NAMALWA (cell line): ENCODE results near the gene GSTM3.
"Not testable (repeated sequence)": the region's sequence is repeated elsewhere in the genome, so short reads cannot be mapped to it uniquely, and the experiment has no call there.

Experiments
- DNase-seq: peaks from one replicate; pipeline ENCODE4 v3.0.0-alpha.2; 2015; ENCODE audit warnings: low spot score

Gene GSTM3

DNA sequence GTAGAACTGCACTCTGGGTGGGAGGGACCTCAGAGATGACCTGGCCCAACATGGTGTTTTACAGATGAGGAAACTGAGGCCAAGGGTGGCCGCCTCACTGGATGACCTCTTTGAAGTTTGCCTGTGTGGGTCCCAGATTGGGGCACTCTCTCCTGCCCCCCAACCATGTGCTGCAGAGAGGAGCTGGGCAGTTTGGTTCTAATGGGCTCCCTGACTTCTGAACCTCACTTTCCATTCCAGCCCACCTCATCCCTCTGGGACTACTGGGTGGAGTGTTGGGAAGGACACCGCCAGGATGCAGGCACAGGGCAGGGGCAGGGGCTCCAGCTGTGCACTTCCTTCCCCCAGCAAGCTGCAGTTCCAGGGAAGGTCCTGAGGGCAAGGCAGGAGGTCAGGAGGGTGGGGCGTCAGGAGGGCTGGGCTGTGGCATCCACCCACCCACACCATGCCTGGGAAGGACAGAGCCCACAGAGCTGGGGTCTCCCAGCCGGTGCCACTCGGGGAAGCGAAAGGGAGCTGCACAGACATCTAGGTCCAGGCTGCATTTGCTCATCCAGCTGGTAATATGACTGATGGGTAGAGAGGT, 33.2 kb upstream of the GSTM3 start:
- no peak for DNase-seq

DNA sequence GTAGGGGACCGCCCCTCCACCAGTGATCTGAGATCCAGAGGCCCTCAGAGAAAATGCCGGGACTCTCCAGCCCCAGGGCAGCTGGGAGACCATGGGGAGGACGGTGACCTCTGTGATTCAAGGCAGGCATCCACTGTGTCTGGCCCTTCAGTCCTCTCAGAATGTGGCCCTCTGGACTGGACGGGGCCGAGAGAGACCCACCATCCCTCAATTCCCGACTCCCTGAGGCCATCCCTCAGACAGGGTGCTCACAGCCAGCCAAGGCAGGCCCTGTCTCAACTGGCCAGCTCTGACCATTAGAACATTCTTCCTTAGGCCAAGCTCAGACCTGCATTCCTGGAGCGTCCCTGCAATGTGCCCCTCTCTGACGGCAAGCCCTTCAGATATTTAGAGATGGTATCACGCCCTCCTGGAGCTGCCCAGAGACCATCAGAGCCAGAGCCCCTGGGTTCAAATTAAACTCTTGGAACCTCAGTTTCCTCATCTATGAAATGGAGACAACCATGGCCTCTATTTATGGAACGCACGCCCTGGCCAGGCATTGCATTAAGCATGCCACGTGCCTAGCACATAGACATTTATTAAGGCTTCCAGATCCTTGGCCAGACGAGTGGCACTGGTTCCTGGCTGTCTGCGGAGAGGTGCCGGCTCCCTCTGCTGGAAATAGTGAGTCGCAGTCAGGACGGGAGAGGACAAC, 32.5 kb upstream of the GSTM3 start:
- DNase-seq, result peak; percentile 85

DNA sequence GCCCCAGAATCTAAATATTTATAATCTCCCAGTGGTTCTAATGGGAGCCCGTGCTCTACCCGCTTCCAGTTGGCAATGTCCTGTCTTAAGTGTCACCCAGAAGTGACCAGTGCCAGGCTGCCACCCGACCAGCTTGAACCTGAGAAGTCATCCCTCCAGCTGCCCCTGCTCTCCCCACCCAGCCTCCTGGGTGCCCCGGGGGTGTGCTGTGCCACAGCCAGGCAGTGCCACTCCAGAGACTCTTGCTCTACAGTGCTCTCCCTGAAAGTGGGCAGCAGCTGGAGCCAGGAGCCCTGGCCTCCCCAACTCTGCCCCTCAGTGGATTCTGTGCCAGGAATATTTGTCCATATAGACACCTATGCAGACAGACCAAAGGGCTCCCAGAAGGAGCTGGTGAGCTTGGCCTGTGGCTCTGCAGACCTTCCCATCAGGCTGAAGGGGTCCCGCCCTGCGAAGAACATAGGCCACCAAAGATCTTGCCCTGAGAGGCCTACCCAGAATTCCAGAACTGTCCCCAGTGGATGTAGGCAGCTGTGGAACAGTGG, 31.9 kb upstream of the GSTM3 start:
- no peak for DNase-seq

DNA sequence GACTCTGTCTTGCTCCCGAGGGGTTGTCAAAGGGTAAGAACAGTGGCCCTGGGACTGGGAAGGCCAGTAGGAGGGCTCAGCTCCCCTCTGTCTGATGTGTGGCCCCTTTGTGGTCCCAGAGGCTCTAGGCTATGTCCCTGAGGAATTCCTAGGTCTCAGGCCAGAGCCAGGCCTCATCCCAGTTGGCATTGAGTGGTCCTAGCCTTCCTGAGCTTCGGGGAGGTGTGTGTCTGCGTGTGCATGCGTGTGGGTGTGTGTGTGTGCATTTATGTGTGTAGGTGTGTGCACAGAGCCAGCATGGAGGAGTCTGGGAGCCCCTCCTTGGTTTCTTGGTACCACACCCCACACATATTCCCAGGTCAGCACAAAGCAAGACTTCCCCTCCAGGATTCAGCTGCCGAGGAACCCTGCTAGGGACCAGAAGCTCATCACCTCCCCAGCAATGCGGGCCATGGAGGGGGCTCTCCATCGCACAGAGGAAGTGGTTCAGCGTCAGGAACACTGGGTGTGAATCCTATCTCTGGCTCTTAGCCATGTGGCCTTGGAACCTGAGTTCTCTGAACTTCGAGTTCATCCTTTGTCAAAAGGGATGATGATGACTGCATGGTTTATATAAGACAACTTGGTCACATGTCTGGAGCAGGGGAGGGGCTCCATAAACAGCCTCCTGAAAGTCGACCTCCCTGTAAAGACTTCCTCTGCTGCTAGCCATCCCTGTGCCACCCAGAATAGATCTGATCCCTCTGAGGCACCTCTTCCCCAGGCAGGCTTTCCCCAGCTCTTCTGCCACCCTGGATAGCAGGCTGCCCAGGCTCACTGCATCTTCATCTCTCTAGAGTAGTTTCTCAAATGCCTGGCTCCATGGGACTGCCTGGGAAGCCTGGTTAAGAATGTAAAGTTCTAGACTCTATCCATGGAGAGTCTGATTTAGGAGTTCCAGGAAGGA, 31.1 kb upstream of the GSTM3 start:
- DNase-seq, result no peak

DNA sequence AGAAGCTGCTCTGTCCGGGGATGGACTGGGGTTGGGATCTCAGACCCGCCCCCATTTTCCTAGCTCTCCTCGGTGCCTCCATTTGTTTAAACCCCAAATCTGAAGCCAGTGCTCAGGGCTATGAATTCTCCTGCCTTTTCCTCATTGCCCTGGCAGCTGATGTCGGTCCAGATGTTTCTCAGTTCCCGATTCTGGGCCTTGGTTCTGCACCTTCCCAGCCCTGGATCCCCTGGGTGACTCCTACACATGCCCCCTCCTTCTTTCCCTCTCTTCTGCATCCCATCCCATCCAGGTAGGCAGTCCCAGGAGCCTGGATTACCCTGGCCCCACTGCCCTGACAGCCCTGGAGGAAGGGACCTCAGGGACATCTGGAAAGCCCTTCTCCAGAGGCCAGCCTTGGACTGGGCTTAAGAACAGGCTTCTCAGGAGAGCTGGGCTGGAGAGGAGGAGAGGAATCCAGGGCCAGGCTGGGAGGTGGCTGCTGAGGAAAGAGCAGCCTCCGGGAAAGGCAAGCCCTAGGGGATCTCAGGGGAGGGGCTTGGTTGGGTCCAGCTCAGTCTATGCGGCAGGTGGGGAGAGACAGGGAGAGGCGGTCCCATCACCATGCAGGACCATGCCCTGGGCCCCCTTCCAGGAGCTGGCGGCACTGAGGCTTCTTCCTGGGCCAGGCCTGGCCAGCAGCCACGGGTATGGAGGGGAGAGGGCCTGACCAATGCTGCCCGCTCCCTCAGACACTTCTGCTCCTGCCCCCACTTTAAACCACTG, 29.7 kb upstream of the GSTM3 start:
- no peak for DNase-seq

DNA sequence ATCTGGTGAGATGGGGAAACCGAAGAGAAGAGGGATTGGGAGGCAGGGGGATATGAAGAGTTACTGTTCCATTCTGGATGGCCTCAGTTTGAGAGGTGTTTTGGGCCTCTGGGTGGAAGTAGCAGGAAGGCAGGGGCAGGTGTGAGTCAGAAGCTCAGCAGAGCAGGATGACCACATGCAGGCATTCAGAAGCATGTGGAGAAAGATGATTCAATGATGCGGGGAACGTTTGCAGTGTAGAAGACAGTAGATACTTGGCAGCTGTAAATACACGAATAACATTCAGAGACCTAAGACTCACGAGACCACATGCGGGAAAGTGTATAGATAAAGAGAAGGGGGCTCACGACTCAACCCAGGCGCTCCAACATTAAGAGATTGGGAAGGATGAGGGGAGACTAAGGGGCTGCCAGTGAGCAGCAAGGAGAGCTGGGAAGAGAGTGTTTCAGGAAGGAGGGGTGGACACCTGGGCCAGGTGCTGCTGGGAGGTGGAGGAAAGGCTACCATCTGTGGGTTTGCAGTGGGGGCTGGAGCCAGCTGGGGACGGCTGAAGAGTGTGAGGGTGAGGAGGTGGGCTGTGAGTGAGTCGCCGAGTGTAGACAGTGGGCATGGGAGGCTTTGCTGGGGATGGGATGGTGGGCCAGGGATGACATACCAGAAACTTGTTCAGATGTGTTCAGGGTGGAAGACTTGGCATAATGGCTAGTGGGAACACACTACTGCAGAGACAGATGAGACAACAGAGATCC, 28.7 kb upstream of the GSTM3 start:
- DNase-seq, result no peak

DNA sequence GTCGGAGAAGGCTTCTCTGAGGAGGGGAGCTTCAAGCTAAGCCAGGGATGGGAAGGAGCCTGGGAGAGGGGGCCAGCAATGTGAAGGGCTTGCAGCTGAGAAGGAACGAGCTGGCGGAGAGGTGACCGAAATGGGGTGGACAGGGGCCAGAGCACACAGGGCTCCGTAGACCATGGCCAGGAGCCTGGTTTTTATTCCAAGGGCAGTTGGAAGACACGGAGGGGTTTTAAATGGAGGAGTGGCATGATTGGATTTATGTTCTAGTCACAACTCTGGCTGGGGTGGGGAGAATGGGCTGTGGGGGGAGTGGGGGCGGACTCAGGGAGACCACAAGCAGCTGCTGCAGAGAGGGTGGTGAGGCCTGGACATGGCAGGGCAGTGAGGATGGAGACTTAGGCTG, 28.0 kb upstream of the GSTM3 start:
- DNase-seq, result no peak

DNA sequence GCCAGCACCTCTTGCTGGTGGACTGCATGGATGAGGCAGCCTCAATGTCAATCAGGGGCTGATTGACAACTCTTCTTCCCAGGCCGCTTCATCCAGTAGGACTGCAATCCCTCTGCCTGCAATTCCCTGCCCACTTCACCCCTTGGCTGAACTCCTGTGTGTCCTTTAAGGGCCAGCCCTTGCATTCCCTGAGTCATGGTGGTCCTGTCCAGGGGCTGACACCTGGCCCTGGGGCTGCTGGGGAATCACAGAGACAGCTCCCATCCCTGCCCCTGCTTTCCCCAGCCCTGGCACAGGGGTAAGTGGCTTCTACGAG, 27.5 kb upstream of the GSTM3 start:
- no peak for DNase-seq

DNA sequence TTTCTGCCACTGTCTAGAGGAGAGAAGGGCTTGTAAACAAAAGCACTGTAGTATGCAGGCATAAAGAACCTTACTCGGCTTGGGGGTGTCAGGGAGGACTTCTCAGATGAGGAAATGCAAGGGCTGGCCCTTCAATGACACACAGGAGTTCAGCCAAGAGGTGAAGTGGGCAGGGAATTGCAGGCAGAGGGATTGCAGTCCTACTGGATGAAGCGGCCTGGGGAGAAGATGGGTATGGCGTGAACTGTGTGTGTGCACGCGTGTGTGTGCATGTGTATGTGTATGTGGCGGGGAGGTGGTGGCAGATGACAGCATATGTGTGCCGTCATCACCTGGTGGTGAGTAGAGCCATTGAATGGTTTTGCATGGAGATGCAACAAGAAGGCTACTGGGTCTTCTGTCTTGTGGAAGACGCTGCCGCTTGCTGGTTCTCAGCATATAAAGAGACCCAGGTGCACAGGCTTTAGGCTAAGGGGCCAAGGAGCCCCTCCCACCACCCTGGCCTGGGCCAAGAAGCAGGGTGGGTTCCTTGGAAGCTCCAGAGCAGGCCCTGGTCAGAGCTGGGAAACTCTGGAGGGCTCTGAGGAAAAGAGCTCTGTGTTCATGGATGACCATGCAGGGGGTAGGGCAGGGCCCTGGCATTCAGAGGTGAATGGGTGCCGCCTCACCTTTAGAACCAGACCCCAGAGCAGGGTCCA, 26.9 kb upstream of the GSTM3 start:
- DNase-seq, result no peak

DNA sequence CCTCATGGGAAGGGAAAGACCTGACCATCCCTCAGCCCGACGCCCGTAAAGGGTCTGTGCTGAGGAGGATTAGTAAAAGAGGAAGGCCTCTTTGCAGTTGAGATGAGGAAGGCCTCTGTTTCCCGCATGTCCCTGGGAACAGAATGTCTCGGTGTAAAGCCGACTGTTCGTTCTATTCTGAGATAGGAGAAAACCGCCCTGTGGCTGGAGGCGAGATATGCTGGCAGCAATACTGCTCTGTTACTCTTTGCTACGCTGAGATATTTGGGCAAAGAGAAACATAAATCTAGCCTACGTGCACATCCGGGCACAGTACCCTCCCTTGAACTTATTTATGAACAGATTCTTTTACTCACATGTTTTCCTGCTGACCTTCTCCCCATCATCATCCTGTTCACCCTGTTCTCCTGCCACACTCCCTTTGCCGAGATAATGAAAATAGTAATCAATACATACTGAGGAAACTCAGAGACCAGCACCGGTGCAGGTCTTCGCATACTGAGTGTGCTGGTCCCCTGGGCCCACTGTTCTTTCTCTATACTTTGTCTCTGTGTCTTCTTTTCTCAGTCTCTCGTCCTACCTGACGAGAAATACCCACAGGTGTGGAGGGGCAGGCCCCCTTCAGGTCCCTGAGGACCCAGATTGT, 26.3 kb upstream of the GSTM3 start:
- not testable (repeated sequence) for DNase-seq

DNA sequence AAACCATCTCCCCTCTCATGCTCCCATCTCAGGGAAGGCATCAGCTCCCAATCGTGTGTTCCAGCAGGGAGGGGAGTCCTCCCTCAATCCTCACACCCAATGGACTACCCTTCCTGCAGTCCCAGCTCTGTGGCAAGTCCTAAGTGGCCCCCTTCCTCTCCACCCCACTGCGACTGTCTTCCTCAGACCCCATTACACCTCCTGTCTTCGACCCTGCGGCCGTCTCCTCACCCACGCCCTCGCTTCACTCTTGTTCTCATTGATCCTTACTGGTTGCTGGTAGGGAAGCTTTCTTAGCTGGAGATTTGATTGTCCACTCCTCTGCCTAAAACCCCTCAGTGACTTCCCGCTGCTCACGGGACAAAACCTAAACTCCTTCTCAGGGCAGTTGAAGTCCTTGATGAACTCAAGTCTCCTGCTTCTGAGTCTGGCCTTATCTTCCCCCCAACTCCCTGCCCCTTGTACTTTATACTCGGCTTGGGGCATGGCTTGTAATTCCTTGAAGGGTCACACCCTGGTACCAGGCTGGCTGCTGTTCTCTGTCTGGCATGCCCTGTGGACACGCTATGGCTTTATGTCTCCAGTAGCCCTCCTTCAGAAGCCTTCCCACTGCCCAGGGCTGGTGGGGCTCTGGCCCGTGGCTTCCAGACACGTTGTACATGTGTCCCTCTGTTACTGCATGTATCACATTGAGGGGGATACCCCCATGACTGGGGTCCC, 25.2 kb upstream of the GSTM3 start:
- DNase-seq, result no peak

DNA sequence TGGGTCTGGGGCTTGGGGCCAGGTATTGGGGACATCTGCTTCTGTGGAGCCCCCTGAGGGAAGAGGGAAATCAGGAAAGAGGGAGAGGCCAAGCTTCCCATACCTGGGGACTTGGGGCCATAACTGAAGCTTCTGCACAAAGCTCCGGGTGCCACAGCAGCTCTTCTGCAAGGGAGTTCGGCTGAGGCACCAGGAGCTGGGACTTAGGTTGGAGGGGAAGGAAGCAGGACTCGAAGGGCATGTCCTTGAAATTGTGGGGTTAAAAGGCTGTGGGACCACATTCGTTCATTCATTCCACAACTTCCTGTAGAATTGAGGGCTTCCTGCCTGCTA, 24.6 kb upstream of the GSTM3 start:
- no peak for DNase-seq

DNA sequence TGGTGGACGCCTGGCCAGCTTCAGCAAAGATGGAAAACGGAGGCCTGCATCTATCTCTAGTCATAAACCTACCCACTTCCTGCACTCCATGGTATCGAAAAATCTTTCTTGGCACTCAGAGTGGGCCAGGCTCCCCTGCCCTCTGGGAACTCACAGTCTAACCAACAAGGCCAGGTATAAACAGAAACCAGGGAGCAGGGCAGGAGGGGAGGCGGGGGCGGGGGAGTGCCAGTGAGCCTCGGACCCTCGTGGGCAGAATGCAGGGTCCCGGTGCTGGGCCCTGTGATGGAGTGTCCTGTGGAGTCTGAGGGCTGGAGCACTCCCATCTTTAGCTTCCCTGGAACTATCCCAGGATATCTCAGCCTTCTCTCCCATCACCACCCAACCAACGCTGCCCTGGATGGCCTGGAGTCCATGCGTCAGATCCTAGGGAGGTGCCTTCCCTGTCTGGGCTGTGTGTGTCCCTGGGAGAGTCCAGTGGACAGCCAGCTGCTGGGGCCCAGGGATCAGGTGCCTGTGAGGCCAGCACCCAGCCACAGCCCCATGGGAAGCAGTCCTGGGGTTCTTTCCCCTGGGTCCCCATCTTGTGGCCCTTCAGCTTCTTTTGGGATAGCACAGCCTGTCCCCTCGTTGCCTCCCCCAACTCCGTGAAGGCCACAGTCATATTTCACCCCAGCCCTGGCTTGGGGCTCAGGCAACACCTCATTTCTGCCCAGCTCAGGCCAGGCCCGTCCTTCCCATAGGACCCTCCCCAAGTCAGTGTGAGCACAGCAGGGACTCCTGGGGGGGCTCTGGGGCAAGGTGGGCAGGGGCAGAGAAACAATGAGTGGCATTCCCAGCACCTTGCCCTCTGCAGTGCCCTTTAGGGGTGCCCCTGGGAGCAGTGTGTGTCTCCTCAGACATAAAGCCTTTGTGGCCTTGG, 24.0 kb upstream of the GSTM3 start:
- no peak for DNase-seq

DNA sequence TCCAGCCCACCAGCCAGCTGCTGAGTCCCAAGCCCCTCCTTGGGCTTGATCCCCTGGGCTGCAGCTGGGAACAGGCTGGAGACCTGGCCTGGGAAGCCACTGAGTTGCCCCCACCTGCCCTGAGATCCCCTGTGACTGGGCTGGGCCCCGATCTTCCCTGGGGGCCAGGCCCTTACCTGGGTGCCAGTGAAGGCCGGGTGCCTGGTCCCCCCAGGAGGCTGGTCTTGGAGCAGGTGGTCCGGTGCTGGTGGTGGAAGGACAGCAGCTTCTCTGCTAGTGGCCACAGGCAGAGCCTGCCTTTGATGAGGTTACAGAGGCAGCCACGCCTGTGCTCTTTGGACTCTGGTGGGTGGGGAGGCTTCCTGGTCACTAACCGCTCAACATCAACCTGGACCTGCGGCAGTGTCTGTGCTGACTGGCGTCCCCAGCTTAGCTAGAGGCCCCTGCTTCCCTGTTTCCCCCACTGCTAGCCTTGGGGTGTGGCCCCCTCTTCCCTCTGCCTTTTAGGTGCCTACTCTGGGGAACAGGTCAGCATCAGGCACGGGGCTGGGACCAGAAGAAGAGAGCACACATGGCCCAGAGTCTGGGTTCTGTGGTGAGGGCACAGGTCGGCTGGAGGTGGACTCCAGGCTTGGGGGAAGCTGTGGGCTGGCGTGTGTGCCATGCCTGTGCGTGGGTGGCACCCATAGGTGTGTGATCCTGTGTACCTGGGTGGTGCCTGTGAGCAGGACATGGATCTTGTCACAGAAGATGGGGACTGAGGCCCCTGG, 23.0 kb upstream of the GSTM3 start, which contains the start of gene EPS8L3:
TSS of gene EPS8L3 (minus strand) at position 278 of the 770 bp plus-strand sequence. CDS start 2,174 bp downstream, outside the sequence.
- no peak for DNase-seq

DNA sequence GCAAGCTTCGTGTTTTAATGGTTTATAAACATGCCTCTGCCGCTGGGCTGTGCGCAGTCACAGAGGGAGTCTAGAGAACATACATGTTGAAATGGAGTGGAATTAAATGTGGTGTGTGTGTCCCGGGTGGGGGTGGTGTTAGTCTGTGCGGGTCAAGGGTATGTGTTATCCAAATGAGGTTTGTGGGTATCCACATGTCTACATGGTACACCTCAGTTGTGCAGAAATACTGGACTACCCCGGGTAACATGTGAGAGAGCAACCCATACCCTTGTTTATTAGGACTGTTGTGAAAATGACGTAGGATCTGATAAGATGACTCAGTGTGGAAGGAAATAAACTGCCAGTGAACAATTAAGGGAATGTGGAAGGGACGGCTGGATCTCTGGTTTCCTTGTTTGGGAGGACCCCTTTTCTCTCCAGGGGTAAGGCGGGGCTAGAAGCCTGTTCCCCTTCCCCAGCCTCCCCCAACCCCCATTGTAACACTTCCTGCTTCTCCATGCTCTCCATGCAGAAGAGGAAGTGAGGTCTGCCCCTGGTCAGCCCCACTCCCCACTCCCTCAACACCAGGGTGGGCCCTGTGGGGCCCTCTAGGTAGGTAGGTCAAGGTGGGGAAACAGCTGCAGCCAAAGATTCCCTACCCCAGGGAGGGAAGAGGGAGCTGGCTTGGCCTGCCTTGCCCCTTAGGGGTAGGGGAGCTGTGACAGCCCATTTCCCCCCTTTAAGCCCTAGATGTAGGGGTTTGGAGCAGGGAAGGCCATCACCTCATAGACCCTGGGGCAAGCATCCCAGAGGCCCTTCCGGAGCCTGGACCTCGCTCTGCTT, 22.2 kb upstream of the GSTM3 start:
- no peak for DNase-seq

DNA sequence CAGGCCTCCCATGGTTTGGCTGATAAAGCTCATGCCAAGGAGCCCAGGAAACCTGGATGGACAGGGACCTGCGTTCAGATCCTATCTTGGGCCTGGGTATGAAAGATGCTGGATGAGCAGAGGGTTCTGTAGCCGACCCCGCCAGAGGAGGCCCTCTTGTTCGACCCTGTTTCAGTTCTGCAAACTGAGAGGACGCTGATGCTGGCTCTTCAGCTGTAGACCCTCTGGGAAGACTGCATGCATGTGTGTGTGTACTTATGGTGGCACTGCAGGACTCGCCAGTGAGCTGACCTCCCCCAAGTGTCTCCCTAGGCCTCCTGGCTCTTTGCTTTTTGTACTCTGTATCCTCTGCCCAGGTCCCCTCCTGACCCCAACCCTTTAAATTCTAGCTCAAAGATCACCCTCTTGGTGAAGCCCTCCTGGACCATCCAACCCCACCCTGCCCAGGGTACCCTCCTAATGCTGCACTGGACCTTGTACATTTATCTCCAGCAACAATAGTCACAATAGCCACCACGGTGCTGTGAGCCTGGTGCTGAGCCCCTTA, 21.3 kb upstream of the GSTM3 start:
- DNase-seq, result no peak
